M059J (cell line): ENCODE measurements around the gene TMEM117. TPM values are rescaled to one million over a fixed set of nuclear protein-coding genes. Genes with fewer than 3 reads are reported as not detected.
"Not testable (repeated sequence)": the region's sequence is repeated elsewhere in the genome, so short reads cannot be mapped to it uniquely, and the experiment has no call there.

Source experiments
- DNase-seq: peaks from one replicate; pipeline ENCODE4 v3.0.0-alpha.2; 2012; ENCODE audit warnings: low read depth
- total RNA-seq: library from RNA; depleted of rRNA; stranded (reverse); fragments of >200 nt; shearing (Covaris generic); gene quantifications from 2 replicates; pipeline ENCODE4 v1.2.3, GENCODE V29; 2014; rRNA removed

The TMEM117 gene
- total RNA-seq, 1 experiment from 2014 or later = 5.3 TPM

DNA sequence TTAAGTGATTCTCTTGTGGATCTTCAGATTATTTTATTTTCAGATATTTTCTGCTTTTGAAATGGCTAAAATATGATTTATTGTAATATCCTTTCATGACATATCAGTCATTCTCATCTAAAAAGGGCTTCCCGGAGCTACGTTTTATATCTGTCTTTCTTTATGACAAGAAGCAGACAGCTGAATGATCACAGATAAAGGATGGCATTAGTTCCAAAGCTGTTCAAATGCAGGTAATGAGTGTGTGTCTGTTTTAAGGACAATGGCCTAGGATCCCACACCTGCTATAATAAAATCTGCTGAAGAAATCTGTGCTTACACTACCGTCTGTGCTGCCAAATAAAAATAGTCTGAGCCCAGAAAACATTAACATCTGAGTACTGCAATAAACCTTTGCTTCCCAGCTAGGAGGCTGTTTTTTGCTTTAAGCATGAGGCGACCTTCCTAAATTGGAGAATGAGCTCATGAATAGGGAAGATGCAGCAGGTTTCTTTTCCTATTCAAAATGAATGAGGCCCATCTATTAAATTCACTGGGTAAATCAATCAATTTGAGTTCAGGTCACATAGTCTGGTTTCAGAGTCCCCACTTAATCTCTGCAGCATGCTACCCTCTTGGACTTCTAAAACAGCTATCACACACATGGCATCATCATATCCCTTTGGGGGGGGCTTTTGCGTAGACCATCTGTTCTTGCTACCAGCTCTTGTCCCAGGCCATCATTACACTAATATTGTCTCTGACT lies 541.7 kb downstream of the TMEM117 start:
- DNase-seq = no peak

DNA sequence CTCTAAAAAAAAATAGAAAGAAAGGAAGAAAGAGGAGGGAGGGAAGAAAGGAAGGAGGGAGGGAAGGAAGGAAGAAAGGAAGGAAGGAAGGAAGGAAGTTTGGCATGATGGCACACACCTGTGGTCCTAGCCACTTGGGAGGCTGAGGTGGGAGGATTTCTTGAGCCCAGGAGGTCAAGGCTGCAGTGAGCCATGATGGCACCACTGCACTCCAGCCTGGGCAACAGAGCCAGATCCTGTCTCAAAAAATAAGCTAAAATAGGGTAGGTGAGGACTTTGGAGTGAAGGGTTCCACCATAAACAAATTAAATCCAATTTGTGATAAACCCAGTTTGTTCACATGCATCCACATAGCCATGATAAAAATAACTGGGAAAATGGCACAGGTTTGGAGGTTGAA lies 543.2 kb downstream of the TMEM117 start:
- DNase-seq = not testable (repeated sequence)

DNA sequence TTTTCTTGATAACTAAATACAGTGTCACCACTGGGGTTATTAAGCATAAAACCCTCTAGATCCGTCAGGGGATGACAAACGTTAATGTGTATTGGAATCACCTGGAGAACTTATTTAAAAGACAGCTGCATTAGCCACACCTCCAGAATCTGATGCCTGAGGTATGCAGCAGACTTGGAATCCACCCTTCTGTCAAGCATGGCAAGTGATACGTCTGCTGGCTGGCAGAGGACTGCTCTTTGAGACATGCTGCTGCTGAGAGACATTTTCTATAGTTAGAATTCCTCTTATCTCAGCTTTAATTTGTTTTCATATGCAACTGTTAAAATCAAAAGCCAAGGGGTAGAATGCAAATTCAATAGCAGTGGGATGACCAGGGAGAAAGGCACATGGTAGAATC lies 544.0 kb downstream of the TMEM117 start:
- DNase-seq = no peak

DNA sequence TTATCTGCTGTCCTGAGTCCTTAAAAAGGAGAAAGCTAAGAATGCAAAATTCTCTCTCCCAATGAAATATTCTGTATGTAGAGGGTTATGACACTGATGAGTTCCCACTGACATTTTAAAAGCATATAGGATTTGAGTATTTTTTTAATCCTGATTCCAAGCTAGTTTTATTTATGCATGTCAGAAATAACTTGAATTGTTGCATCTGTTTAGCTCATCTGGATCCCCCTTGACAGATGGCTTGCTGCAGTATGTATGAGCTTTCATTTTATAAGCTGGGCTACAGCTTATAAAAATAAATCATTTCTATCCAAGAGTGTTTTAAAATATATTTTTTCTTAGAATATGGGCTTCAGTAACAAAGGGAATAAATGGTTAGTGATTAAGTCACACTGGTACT lies 545.0 kb downstream of the TMEM117 start:
- DNase-seq = no peak

DNA sequence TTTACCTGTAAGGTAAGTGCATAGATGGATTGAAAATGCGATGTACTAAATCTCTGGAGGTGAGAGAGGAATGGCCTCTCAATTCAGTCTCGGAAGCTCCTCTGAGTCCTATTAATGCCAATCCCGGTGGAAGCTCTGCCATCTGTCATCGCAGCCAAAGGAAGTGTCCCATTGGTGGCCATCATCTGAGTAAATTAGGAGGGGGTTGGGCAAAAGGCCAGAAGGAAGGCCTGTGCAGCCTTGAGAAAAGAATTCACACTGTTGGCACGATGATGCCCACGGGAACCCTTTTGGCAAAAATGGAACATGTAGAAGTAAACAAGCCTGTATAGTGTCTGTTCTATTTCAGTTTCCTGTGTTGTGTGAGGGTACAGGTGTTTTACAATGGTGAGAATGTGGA lies 545.5 kb downstream of the TMEM117 start:
- no peak for DNase-seq

DNA sequence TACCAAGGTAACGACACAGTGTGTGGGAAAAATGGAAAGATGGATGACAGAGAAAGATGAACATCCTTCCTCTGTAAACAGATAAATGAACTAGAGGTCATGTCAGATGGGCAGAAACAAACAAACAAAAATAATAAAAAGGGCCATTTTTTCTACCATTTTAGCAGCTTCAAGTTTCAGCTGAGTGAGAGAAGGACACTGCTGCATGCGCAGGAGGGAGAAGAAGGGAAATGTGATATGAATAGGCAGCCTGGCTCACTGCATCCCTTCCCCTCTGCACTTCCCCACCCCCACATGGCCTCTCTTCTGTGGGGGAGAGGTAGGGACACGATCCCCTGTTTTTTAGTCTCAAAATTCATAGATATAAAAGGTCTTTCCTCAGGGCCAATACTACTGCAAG lies 548.3 kb downstream of the TMEM117 start:
- no peak for DNase-seq

DNA sequence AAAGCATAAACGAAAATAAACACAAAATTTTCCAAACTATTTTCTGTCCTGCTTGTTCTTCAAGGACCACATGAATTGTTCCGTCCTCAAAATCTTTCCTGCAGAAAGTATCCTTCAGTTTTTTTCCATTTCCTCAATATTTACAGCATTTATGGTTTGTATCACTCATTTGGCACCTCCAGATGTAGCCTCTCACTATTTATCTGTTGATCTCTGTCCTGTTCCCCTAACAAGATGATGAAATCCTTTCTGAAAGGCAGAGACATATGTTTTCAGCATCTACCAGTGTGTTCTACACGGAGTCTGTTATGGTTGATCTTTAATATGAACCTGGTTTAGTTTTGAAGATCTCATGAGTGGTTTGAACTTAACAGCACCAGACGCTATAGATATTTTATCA lies 550.1 kb downstream of the TMEM117 start:
- DNase-seq = no peak

DNA sequence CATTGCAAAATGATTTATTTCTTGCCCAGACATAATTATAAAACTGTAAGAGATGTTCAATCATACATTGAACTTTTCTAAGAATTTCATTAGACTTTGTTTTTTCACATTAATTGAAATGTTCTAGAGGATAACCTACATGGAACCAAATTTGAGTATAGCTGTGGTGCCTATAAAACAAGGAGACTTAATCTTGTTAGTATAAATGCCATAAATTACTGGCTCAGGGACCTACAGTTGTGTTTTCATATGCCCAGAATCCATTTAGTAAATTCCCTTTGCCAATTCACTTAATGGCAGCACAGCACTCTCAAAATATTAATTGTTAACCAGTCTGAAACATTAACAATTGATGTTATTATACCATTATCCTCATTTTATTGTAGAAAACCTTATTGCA lies 551.7 kb downstream of the TMEM117 start:
- DNase-seq = no peak

DNA sequence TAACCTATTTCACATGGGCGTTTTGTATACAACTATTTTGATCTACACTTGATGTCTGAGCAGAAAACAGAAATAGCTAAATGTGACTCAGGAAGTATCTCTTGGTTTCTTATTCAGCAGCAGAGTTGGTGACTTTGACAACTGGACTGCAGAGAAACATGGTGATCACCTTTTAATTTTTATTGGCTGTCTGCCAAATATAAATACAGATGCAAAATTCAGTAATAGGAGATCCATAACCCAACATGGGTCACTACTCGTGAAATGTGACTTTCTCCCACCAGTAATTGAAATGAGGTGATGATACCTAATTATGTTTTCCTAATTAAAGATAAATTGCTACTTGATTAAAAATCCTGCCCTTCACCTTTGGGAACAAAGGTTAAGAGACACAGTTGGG lies 553.2 kb downstream of the TMEM117 start:
- DNase-seq = no peak

DNA sequence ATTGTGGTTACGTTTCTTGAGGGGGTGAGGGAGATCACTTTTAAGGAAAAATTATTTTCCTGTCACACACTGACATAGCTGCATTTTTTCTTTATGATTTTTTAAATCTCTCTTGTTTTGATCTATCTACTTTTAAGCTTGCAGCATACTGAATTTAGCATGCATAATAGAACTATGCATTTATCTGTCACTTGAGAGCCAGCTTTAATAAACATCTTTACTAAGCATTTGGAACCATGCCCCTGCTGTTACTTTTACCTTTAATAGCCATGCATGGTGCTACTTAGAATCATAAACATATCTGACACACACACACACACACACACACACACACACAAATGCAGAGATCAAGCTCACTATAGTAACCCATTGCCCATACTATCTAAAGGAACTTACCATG lies 554.0 kb downstream of the TMEM117 start:
- no peak for DNase-seq

DNA sequence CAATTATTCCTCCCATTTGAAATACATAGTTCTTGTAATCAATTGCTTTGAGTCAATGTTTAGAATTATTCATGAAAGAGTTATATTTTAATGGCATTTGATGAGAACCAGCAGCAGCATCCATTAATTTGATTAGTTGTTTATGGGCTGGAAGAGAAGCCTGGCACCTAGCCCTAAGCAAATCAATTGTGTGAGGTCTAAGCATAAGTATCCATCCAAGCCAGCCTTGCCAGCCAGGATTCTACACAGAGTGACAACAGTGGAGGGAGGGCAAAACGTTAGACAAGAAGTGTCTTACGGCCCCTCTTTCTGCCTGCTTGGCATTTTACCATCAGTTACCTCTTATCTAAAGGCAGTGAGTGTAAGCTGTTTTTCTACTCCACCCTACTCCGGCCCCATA lies 561.8 kb downstream of the TMEM117 start:
- DNase-seq = no peak

DNA sequence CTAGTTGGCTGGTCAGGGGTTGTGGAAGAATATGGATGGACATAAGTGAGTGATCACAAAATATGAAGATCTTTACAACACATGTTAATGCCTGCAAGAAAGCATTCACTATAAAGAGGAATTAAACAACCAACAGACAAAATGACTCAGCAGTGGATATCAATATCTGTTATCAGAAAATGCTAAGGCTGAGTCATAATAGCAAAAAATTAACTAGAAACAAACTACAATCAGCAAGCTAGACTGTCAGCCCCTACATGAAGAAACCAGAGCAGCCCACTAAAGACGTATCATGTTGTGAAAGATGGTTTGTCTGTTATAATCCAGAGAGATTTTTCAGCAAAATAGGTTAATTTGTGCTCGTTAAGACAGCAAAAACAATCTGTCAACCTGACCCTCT lies 567.3 kb downstream of the TMEM117 start:
- DNase-seq = no peak

DNA sequence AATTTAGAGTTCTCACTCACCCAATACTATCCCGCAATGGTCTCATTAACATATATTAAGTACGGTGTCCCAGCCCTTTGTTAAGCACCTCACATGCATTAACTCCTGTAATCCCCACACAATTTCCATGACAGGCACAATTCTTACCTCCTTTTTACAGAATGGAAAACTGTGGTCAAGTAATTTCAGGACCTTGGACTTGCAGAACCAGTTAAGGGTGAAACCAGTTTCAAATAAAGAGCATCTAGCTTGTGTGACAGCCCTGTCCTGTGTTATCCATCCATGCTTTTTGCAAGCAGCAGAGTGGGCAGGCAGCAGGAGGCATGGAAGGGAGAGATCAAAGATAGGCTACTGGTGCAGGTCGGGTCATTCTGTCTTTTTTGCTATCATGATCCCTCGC lies 569.4 kb downstream of the TMEM117 start:
- no peak for DNase-seq

DNA sequence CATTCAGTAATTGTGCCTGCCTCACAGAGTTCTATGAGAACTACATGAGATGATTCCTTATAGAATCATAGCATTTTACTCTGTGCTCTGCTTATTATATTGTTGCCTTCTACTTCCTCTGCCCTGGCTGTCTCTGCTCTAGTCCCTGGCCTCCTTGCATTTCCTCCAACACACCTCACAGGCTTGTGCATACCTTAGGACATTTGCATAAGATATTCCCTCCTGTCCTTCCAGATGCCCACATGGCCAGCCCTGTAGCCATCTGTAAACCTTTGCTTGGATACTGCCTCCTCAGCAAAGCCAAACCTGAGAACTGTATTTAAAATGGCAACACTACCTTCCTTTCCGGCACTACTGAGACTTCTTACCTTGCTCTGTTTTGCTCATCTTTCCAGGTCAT lies 586.7 kb downstream of the TMEM117 start:
- DNase-seq = no peak

DNA sequence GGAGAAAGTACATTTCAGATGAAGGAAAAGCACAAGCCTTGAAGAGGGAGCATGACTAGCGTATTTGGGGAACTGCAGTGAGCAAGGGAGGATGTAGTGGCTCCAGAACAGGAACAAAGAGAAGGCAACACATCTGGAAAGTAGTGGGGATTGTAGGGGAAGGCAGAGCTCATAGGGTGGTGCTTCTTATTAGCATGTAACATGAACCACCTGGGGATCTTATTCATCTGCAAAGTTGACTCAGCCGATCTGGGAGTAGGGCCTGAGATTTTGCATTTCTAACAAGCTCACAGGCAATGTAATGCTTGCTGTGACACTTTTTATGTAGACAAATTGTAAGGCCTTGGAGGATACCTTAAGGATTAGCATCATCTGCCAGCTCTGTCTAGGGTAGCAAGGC lies 592.9 kb downstream of the TMEM117 start:
- DNase-seq = no peak

DNA sequence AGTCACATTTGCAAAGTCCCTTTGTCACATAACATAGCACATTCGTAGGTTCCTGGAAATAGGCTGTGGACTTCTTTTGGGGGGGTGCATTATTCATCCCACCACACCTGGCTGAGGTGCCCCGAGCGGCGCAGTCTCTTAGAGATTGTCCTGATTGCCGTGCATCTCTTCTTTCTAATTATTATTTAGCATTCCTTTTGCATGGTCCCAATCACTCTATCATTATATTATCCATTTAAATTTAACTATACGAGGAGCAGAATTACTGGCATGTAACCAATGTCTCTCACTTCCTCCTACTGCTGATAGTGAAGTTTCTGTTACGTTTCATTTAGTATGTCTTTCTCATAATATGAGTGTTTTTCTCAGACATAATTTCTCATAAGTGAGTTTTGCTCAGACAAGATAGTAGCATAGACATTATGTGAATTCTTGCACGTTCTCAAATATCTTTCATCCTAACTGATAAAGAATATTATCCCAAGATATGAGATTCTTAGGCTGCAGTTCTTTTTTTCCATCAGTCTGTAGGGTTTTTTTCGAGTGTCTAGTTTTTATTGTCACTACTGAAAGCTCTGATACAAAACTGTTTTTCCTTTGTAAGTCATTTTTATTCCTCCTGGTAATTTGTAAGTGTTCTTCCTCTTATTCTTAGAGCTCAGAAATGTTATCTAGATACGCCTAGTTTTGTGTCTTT lies 595.9 kb downstream of the TMEM117 start:
- DNase-seq = no peak

DNA sequence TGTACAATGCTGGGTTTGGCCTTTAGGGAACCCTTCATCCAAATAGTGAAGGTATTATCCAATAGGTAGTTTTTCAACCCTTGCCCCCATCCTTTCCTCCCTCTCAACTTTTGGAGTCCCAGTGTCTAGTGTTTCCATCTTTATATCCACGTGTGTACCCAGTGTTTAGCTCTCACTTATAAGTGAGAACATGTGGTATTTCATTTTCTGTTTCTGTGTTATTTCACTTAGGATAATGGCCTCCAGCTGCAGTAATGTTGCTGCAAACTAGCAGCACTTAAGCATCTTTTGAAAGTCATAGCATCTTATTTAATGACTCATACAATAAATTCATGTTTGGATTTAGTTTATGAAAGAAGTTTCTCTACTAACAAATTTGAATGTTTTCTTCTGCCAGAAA lies 597.8 kb downstream of the TMEM117 start:
- no peak for DNase-seq

DNA sequence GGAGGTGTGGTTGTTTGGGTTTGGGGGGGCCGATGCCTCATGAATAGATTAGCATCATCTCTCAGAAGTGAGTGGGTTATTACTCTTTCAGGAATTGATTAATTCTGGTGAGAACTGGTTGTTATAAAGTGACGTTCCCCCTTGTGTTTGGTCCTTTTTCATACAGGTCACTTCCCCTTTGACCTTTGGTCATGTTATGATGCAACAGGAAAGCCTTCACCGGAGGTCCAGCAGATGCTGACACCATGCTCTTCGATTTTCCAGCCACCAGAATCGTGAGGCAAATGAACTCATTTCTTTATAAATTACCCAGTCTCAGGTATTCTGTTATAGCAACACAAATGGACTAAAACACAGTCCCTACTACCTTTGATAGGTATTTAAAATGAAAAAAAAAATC lies 600.9 kb downstream of the TMEM117 start:
- no peak for DNase-seq

Other genes with a start within 250 kb of the TMEM117 start
- 10.4 and 10.7 TPM in 2 replicates for gene PUS7L, start 77.3 kb upstream of the TMEM117 start, total RNA-seq
- 21.9 and 38.1 TPM in 2 replicates for gene IRAK4, start 77.1 kb upstream of the TMEM117 start, total RNA-seq
- 162 TPM in 2 replicates for gene TWF1, start 29.8 kb upstream of the TMEM117 start, total RNA-seq